ENCODE measurements around the gene STON1.
"Not testable (repeated sequence)": the region's sequence is repeated elsewhere in the genome, so short reads cannot be mapped to it uniquely, and the experiment has no call there.

STON1 gene, protein sequence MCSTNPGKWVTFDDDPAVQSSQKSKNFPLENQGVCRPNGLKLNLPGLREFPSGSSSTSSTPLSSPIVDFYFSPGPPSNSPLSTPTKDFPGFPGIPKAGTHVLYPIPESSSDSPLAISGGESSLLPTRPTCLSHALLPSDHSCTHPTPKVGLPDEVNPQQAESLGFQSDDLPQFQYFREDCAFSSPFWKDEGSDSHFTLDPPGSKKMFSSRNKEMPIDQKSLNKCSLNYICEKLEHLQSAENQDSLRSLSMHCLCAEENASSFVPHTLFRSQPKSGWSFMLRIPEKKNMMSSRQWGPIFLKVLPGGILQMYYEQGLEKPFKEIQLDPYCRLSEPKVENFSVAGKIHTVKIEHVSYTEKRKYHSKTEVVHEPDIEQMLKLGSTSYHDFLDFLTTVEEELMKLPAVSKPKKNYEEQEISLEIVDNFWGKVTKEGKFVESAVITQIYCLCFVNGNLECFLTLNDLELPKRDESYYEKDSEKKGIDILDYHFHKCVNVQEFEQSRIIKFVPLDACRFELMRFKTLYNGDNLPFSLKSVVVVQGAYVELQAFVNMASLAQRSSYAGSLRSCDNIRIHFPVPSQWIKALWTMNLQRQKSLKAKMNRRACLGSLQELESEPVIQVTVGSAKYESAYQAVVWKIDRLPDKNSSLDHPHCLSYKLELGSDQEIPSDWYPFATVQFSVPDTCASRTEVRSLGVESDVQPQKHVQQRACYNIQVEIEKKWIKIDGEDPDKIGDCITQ

DNA sequence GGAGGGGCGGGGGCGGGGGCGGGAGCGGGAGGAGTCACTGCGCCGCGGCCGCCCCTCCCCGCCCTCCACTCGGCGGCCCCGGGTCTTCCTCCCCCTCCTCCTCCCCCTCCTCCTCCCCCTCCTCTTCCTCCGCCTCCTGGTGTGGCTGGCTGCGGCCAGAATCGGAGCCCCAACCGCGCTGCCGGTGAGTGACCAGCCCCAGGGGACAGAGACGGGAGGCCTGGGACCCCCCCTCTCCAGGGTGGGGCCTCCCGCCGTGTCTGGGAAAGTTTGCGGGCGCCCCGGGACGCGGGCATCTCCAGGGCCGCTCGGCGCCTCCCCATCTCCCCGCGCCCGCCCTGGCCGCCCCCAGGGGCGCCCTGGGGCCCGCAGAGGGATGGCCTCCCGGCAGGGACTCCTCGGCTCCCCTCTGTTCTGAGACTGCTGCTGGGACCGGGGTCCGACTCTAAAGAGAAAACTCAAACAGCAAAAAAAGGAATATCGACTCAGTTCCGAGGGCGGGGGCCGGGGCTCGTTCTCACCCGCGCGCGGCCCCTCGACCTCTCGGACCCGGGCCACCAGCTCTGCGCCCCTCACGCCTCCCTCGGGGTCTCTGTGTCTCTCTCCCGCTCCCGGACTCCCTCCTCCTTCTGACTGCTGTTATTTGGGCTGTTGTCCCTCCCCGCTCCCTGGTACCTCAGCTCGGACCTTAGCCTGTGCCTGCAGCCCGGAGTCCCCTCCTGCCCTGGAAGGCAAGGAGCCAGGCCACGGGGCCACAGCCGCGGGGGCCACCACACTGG is at the start of gene STON1:
Gene STON1, plus strand, starts transcription at position 122 of the 779 bp plus-strand sequence. CDS start 50,480 bp downstream, outside the sequence.
- peak; percentile 12 for DNase-seq (ENCODE audit: low read depth)

DNA sequence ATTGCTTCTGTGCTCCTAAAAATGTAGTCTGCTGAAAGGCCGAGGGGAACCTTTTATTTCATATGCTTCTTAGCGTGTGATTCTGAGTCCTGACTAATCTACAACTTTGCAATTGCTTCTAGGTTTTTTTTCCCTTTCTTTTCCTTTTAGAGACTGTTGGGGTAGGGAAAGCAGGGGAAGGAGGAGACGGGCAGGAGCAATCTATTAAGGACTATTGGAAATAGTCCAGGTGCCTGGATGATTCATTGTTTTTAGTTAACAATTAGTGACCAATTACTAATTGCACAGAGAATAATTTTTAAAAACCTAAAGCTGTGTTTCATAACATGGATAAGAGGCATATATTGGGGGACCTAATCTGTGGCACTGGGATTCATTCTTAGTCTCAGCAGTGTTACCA is 49.4 kb upstream of the STON1 start:
- no peak for DNase-seq (ENCODE audit: low read depth)

DNA sequence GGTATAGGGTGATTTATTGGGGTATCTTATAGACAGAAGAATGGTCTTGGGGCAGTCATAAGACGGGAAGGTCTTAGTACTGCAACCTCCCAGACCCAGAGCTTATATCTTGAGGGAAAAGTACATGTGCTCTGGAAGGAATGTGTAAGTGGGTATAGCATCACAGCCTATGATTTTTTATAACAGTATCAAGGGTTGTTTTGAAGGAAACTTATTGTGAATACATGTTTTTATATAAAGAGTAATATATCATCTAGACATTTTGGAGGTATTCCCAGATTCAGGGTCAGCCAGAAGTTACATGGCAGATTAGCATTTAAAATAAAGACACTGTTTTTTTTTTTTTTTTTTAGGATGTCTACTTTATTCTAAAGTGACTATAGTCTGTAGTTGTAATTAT is 47.6 kb upstream of the STON1 start:
- no peak for DNase-seq (ENCODE audit: low read depth)

DNA sequence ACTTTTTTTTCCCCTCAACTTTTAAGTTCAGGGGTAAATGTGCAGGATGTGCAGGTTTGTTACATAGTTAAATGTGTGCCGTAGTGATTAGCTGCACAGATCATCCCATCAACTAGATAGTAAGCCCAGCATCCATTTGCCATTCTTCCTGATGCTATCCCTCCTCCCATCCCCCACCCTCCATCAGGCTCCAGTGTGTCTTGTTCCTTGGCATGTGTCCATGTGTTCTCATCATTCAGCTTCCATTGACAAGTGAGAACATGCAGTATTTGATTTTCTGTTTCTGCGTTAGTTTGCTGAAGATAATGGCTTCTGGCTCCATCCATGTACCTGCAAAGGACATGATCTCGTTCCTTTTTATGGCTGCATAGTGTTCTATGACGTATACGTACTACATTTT is 47.2 kb upstream of the STON1 start:
- no peak for DNase-seq (ENCODE audit: low read depth)

DNA sequence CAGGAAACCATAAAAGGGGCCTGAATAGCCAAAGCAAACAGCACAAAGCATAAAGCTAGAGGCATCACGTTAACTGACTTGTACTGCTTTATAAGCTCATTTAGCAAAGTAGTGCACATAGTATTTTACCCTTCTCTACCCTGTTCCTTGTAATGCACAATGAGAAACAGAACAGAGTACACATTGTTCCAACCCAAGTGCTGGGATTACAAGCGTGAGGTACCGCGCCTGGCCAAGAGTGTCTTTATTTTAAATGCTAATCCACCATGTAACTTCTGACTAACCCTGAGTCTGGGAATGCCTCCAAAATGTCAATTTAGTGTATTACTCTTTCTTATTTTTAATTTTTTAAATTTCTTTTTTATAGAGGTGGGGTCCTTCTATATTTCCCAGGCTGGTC is 46.4 kb upstream of the STON1 start:
- no peak for DNase-seq (ENCODE audit: low read depth)

DNA sequence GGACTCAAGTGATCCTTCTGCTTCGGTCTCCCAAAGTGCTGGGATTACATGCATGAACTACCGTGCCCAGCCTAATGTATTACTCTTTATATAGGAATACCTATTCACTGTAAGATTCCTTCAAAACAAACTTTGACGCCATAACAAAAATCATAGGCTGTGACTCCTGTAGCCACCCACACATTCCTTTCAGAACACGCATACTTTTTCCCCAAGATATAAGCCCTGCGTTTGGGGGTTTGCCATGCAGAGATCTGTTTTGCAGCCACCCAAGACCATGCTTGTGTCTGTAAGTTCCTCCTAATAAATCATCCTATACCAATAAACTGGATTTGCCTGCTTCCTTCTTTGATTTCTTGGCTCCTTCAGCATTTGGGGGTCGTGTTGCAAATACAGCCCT is 46.0 kb upstream of the STON1 start:
- no peak for DNase-seq (ENCODE audit: low read depth)

DNA sequence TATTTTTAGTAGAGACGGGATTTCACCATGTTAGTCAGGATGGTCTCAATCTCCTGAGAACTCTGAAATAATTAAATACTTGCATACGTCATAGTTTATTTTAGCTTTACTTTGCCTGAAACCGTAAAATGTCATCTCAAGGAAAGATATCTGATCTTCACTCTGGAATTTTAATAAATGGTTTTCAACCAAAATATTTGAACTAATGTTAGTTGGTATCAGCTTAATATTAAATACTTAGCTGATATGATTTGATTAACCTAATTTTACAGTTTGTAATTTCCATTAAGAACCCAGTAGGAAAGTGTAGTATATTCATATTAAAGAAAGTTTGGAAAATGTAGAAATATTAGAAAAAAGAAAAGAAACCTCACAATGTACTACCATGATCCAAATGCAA is 41.4 kb upstream of the STON1 start:
- no peak for DNase-seq (ENCODE audit: low read depth)

DNA sequence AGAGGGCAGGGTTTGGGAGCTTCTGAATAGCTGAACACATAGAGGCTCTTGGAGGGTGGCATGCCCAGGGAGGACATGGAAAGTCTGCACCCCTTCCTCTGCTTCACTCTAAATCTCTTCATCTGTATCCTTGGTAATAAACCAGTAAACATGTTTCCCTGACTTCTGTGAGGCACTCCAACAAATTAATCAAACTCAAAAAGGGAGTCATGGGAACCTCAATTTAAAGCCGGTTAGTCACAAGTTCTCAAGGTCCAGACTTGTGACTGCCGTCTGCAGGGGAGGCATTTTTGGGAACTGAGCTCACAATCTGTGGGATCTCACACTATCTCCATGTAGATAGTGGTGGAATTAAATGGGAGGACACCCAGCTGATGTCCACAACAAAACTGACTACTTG is 33.1 kb upstream of the STON1 start:
- no peak for DNase-seq (ENCODE audit: low read depth)

DNA sequence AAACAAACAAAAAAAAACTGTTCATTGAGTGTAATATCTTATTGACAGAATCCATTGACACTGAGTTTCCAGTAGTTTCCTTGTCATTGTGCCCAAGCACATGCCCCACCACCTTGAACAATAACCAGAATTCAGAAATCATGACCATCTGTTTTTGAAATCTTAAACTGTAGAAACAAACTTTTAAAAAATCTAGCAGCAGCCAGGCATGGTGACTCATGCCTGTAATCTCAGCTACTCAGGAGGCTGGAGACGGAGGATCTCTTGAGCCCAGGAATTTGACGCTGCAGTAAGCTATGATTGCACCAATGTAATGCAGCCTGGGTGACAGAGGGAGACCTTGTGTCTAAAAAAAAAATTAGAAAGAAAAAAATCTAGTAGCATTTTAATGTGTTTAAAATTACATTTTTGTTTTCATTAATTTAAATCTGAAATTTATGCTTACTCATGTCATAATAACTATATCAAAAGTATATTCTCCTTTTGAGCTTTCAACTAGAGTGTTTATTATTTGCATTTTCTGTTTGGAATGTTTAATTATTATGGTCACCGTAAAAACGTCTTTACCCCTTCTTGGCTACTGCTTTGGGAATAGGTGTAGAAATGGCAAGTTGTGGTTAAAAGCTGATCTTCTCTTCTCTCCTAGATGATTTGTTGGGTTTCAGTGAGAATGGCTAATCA is 25.2 kb upstream of the STON1 start:
- DNase-seq (ENCODE audit: low read depth), result no peak

DNA sequence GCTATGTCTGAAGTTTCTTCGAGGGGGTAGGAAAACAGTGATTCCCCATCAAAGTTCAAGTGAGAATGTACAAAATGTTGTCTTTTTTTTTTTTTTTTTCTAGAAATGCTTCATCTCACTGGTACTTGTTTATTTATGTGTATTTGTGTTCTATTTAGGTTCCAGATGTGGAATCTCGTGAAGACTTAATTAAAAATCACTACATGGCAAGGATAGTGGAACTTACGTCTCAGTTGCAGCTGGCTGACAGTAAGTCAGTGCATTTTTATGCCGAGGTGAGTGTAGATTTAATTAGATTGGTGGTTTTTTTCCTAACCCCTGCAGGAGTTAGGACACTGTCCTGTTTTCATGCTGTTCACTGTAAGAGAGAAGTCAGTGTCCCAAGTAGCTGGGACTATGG is 22.8 kb upstream of the STON1 start:
- no peak for DNase-seq (ENCODE audit: low read depth)

DNA sequence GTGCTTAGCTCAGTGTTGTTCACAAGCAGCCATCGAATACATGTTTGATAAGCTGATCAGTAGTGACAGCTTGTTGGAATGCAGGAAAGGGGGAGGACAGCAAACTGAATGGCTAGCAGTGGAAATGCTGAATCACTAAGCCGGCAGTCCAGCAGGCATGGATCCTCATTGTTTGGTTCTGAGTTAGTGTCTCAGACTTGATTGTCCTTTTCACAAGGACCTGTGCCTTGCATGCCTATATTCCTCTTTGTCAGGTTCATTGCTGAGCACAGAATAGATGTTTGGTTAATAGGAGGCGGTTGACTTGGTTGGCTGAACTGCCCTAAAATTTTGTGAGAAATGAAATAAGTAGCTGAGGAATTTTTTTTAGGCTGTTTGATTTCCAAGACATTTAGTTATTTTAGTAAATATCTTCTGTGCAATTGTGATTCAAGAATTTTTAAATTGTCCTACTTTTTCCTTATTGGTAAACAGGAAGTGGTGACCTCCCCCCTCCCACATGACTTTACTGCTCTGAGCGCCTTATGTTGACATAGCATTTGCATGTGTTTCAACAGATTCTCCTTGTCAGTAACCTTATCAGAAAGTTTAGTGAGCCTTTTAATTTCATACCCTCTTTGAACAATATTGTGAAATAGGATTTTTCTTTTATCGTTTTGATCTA is 21.4 kb upstream of the STON1 start:
- no peak for DNase-seq (ENCODE audit: low read depth)

DNA sequence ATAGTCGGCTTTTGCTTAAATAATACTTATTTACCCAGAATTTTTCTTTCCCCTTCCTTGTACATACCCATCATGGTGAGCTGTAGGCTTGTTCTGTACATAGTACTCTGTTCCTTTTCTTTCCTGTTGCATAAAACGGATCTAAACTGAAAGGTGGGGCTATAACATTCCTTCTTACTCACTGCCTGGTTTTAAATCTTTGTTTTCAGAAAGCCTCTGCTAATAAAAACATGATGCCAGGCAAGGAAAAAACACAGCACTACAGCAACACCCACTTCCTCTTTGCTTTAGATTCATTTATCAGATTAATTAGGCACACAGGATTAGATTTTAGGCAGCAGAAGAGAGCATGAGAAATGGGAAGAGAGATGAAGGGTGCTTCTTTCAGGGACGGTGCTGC is 19.6 kb upstream of the STON1 start:
- no peak for DNase-seq (ENCODE audit: low read depth)

DNA sequence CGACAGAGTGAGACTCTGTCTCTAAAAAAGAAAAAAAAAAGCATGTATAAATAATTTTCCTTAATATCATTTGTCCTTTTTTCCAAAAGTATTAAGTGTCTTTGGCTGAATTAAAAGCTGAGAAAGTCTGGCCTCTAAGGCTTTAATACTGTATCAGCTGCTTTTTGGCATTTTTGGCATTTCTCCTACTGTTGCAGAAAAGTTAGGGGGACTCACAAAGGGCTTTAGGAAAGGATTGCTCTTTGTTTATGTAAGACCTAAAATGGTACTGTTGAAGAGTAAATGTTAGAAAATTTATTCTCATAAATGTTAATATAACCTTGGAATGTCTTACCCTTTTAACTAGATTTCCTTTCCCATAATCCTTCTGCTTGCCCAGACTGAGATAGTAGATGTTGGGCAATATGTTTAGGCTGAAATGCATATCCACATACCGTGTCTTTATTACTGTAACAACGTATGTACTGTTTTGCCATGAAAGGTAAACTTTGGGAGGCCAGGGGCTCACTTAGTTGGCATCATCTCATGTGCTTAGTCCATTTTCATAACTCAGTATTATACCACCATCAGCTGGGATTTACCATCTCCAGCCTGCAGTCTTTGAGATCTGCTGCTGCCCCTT is 18.0 kb upstream of the STON1 start:
- DNase-seq (ENCODE audit: low read depth), result no peak

DNA sequence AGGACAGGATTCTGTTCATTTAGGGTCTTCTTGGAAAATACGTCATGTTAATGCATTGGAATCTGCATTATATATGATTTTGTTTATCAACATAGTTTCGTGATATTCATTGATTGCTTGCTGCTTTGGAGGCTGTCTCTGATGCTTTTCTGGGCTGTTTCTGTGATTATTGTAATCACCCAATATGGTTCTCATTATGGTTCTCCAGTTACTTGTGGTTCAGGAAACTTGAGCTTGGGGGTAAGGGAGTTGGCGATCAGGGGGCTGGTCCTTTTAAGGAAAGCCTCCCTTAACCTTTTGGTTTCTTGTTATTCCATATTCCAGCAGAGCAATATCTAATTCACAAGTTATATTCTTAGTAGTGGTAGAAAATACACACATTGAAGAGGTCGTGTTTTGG is 17.4 kb upstream of the STON1 start:
- DNase-seq (ENCODE audit: low read depth), result no peak

DNA sequence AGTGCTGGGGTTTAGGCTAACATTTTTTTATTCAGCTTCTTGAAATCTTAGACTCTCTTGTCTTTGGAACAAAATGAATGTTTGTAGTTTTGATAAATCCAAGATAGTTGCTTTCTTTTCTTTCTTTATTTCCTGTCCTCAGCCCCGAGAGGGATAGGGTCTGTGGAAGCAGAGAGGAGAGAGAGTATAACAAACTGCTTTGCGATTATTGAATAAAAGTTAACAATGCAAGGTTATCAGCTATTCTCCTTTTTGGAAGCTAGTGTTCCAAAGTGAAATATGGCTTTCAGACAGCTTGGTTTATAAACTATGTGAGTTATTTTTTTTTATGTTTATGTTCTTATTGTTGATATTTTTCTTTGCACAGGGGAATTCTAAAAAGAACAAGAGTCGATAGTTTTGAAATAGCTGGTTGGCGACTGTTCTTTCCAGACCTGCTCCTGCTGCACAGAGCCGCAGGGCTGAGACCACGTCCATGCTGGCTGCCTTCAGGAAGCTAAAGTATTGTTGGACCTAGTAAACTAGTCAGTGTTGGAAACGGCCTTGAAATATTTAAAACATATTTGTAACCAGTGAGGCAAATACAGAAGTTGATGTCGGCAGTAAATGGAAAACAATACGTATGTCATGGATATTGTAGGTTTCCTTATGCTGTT is 15.5 kb upstream of the STON1 start:
- no peak for DNase-seq (ENCODE audit: low read depth)

DNA sequence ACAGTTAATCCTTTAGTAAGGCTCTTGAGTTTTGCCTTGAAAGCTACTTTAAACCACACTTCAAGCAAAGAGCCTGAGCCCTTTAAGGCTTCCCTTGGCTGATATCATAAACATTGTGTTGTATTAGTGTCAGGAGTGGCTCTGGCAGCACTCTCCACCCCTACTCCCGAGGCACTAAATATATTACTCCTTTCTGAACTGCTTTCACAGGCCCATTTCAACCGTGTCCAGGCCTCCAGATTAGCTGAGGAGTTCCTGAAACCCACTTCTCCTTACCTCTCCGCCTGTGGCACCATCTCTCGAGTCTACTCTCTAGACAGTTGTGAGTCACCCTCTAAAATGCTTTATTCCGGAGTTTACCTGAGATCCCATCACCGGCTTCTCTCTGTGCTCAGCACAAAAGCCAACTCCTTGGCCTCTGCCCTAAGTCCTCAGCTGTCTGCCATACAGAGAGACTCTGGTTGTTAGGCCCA is 14.4 kb upstream of the STON1 start:
- DNase-seq (ENCODE audit: low read depth), result no peak

DNA sequence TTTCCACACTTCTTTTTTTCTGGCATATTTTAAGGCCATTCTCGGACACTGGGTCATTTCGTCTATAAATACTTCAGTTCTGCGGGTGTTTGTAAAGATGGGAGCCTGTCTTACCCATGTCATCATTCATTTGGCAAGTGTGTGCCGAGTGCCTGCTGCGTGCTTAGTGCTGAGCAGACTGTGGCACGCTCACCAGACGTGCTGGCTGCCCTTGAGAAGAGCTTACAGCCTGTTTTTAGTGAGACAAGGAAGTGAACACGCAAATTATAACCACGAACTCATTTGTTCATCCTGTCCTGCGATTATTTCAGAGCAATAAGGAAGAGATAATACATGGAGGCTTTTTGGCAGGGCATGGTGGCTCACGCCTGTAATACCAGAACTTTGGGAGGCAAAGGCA is 10.4 kb upstream of the STON1 start:
- DNase-seq (ENCODE audit: low read depth), result no peak

DNA sequence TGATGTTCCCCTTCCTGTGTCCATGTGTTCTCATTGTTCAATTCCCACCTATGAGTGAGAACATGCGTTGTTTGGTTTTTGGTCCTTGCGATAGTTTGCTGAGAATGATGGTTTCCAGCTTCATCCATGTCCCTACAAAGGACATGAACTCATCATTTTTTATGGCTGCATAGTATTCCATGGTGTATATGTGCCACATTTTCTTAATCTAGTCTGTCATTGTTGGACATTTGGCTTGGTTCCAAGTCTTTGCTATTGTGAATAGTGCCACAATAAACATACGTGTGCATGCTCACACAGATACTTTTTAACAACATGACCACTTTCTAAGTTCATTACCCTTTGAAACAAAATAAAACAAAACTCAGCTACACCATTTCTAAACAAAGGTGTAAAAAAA is 5.2 kb upstream of the STON1 start:
- DNase-seq (ENCODE audit: low read depth), result not testable (repeated sequence)

DNA sequence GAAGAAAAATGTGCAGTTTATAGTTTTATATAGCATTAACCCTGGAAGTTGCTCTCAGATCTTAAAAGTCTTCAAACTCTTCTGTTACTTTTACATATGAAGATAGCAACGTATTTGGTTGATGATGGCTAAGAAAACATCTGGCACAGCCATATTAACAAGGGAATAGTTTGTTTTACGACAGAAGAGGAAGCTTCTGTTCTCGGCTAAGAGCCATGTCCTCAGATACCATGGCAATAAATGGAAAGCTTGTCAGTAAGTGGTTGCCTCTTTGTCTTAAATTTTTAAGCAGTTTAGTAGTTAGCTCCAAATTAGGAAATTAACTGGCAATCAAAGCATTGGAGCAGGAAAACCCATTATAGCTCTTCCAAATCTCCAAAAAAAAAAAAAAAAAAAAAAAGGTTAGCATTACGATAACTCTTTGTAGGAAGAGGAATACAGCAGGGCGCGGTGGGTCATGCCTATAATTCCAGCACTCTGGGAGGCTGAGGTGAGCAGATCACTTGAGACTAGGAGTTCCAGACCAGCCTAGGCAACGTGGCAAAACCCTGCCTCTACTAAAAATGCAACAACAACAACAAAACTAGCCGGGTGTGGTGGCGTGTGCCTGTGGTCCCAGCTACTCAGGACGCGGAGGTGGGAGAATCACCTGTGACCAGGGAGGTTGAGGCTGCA is 4.5 kb upstream of the STON1 start:
- no peak for DNase-seq (ENCODE audit: low read depth)

Data from activated T-cell treated with anti-CD3 and anti-CD28 coated beads for 1 hour (primary cell).